Measurements from ENCODE around the gene SEC24C. TPM values are rescaled to one million over a fixed set of nuclear protein-coding genes. Genes with fewer than 3 reads are reported as not detected.

The SEC24C gene
- total RNA-seq, 2 donors from 2014 or later, result 29.1 to 30.3 TPM

DNA sequence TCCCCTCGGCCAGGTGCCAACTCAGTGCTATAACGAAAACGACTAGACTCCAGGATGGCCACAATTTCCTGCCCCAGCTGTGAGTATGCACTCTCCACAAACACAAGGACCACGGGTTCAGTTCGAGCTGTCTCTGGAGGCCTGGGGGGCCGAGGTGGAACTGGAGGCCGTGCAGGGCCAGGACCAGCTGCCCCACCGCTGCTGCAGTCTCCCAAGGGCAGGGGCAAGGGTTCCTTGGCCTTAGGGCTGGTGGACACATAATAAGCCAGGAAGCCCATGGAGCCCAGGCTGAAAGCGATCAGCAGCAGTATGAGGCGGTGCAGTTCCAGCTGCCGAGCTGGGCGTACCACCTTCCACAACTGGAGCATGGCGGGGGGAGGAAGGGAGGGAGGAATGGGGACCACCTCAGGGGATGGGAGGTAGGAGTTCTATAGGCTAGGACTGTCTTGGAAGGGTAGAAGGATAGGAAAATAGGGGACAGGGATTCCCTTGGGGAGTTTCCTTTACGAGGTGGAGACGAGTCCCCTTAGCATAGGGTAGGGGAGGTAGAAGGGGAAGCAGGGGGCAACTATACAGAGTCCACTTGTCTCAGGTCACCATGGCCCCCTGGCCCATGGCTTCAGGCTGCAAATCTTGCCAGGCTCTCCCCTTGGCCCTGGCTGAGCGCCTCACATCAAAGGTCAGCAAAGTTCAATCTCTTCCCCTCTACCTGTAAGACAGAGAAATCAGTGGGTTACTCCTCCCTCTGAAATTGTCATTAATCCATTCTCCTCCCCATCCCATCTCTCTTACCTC is 64.0 kb downstream of the SEC24C start:
- DNase-seq (no peak), ATAC-seq (no peak)
- Histone ChIP-seq H3K4me1 (peaks cover 31% of the 10 kb centered on the region), H3K36me3 (replicated peaks in 1 of 2; ENCODE audit: insufficient read depth in 1 of 2, low read depth in 2 of 2) (peaks cover 0 to 15% of the 10 kb centered on the region in 2 donors), H3K4me3 (no peak overlapping the region), H3K9me3 (no peaks in the 10 kb centered on the region), H3K27ac (no peak overlapping the region), H3K27me3 (no peaks in the 10 kb centered on the region)
- no peak for TF ChIP-seq POLR2A (IDR thresholded peaks at IDR 0.05)
- TF ChIP-seq, protein P1, sequence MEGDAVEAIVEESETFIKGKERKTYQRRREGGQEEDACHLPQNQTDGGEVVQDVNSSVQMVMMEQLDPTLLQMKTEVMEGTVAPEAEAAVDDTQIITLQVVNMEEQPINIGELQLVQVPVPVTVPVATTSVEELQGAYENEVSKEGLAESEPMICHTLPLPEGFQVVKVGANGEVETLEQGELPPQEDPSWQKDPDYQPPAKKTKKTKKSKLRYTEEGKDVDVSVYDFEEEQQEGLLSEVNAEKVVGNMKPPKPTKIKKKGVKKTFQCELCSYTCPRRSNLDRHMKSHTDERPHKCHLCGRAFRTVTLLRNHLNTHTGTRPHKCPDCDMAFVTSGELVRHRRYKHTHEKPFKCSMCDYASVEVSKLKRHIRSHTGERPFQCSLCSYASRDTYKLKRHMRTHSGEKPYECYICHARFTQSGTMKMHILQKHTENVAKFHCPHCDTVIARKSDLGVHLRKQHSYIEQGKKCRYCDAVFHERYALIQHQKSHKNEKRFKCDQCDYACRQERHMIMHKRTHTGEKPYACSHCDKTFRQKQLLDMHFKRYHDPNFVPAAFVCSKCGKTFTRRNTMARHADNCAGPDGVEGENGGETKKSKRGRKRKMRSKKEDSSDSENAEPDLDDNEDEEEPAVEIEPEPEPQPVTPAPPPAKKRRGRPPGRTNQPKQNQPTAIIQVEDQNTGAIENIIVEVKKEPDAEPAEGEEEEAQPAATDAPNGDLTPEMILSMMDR (IDR thresholded peaks at IDR 0.05), result no peak
- intact Hi-C loops (cut with DNase I), result no loop called here
- 91 to 92% methylated on average over 10 to 16 of the region's 16 CpGs for WGBS, 2 donors

DNA sequence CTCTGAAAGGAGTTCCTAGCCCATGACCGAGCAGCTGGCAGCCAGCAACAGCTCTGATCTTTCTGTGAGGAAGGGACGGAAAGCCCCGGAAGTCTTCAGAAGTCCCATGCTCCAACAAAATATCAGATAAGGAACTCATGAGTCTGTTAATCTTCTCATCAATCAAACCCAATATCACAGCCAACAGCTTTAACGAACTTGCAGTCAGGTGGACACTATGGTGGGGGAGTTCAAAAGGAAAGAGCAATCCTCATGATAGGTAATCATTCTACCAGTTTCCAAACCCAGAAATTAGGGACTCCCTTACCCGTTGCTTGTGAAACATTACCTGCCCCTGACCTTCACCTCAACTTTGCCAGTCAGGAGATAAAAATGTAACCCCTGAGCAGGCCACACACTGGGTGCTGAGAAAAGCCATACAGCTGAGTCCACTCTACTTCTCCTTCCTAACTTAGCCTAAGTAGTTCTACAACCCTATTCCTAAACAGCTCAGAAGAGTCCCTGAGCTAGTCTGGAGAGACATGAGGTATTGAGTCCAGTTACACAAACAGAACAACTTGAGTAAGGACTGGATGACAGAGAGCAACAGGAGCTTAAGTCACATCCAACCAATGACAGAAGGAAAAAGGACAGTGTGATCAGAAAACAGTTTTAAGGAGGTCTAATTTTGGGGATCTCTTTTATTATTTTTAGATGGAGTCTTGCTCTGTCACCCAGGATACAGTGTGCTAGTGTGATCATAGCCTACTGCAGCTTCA is 65.1 kb downstream of the SEC24C start:
- H3K36me3 ChIP-seq (replicated peaks in 1 of 2; ENCODE audit: insufficient read depth in 1 of 2, low read depth in 2 of 2), result peaks cover 0 to 15% of the 10 kb centered on the region in 2 donors
- H3K27me3 ChIP-seq, result no peaks in the 10 kb centered on the region
- no peak overlapping the region for H3K4me3 ChIP-seq
- TF ChIP-seq POLR2A (IDR thresholded peaks at IDR 0.05), result no peak
- TF ChIP-seq, protein P1 (IDR thresholded peaks at IDR 0.05), result no peak
- H3K27ac ChIP-seq, result peak overlapping the region in 2 of 4 donors; percentile 5 to 17
- H3K9me3 ChIP-seq, result no peaks in the 10 kb centered on the region
- 22 to 34% methylated on average over 4 to 5 of the region's 5 CpGs for WGBS, 2 donors
- DNase-seq (no peak), ATAC-seq (no peak)
- intact Hi-C loops (cut with DNase I), result no loop called here
- H3K4me1 ChIP-seq, result peaks cover 31% of the 10 kb centered on the region

GRCh38 chr10:73810358-73810734 is 66.2 kb downstream of the SEC24C start:
- H3K27ac ChIP-seq, result peak overlapping the region in 1 of 4 donors; percentile 94
- WGBS, 2 donors, result 70 to 73% methylated on average over 7 of the region's 7 CpGs
- peaks cover 0 to 15% of the 10 kb centered on the region in 2 donors for H3K36me3 ChIP-seq (replicated peaks in 1 of 2; ENCODE audit: insufficient read depth in 1 of 2, low read depth in 2 of 2)

GRCh38 chr10:73810735-73811465 is 66.7 kb downstream of the SEC24C start:
- DNase-seq (peak in 3 of 4 donors; percentile 29 to 33 (median 31)), ATAC-seq (peak; percentile 17)
- Histone ChIP-seq H3K4me1 (peaks cover 31% of the 10 kb centered on the region), H3K27ac (peak overlapping the region; percentile 64 to 94 (median 86)), H3K9me3 (no peaks in the 10 kb centered on the region), H3K27me3 (no peaks in the 10 kb centered on the region), H3K4me3 (peak overlapping the region; percentile 83 to 96), H3K36me3 (replicated peaks in 1 of 2; ENCODE audit: insufficient read depth in 1 of 2, low read depth in 2 of 2) (peaks cover 0 to 11% of the 10 kb centered on the region in 2 donors)
- 0 to 1% methylated on average over 15 to 63 of the region's 63 CpGs for WGBS, 2 donors
- intact Hi-C loops (cut with DNase I), result no loop called here
- TF ChIP-seq, protein P1 (IDR thresholded peaks at IDR 0.05), result no peak
- no peak for TF ChIP-seq POLR2A (IDR thresholded peaks at IDR 0.05)

More at GRCh38 chr10:73810358-73810734, 66.2 kb downstream of the SEC24C start:
- peak overlapping the region; percentile 83 to 96 for H3K4me3 ChIP-seq
- ATAC-seq (no peak), DNase-seq (no peak)
- H3K4me1 ChIP-seq, result peaks cover 31% of the 10 kb centered on the region
- TF ChIP-seq, protein P1 (IDR thresholded peaks at IDR 0.05), result no peak
- no peak for TF ChIP-seq POLR2A (IDR thresholded peaks at IDR 0.05)
- intact Hi-C loops (cut with DNase I), result no loop called here
- no peaks in the 10 kb centered on the region for H3K9me3 ChIP-seq
- H3K27me3 ChIP-seq, result no peaks in the 10 kb centered on the region
